BLaER1 (cell line): ENCODE results near the gene GOLPH3L.
"Not testable (repeated sequence)": the region's sequence is repeated elsewhere in the genome, so short reads cannot be mapped to it uniquely, and the experiment has no call there.

Experiments used
- H3K27ac ChIP-seq: shearing (Covaris generic); formaldehyde crosslinking; 2 replicates; pipeline ENCODE4 v1.8.1; 2022
- H3K27me3 ChIP-seq: shearing (Covaris generic); formaldehyde crosslinking; 2 replicates; pipeline ENCODE4 v1.8.1; 2022
- H3K36me3 ChIP-seq: shearing (Covaris generic); formaldehyde crosslinking; 2 replicates; pipeline ENCODE4 v1.8.1; 2022
- H3K4me1 ChIP-seq: shearing (Covaris generic); formaldehyde crosslinking; 2 replicates; pipeline ENCODE4 v1.8.1; 2022
- H3K4me2 ChIP-seq: shearing (Covaris generic); formaldehyde crosslinking; 2 replicates; pipeline ENCODE4 v1.8.1; 2022
- H3K4me3 ChIP-seq: shearing (Covaris generic); formaldehyde crosslinking; 2 replicates; pipeline ENCODE4 v1.8.1; 2022
- H3K9ac ChIP-seq: shearing (Covaris generic); formaldehyde crosslinking; 2 replicates; pipeline ENCODE4 v1.8.1; 2022
- H3K9me3 ChIP-seq: shearing (Covaris generic); formaldehyde crosslinking; 2 replicates; pipeline ENCODE4 v1.8.1; 2022
- H4K20me1 ChIP-seq: shearing (Covaris generic); formaldehyde crosslinking; 2 replicates; pipeline ENCODE4 v1.8.1; 2022
- Cebpa-rat ChIP-seq: shearing (Covaris generic); IDR thresholded peaks from 2 replicates; pipeline ENCODE4 v1.8.1; 2022

GOLPH3L gene

GRCh38 chr1:150629115-150629928, 67.6 kb downstream of the GOLPH3L start, which contains the start of gene ENSA:
TSS of gene ENSA (minus strand) at chr1:150629612. CDS start at chr1:150629470, 142 bp downstream.
- Histone ChIP-seq H3K36me3 (peaks cover 36% of the 10 kb centered on the region), H3K27ac (peak within 1 kb of the TSS; percentile 91), H3K27me3 (no peaks in the 10 kb centered on the region), H3K4me1 (peaks cover 26% of the 10 kb centered on the region), H3K9ac (peak within 1 kb of the TSS; percentile 88), H3K9me3 (no peaks in the 10 kb centered on the region), H3K4me2 (peak within 1 kb of the TSS; percentile 78), H3K4me3 (peak within 1 kb of the TSS; percentile 73), H4K20me1 (peaks cover 16% of the 10 kb centered on the region; the same call in 1 of the 2 replicates)
- no peak for TF ChIP-seq Cebpa-rat

GRCh38 chr1:150628766-150629114, 68.2 kb downstream of the GOLPH3L start:
- Histone ChIP-seq H3K4me1 (peaks cover 26% of the 10 kb centered on the region), H3K4me2 (peak overlapping the region; percentile 78), H3K27me3 (no peaks in the 10 kb centered on the region), H4K20me1 (peaks cover 16% of the 10 kb centered on the region; the same call in 1 of the 2 replicates), H3K27ac (peak overlapping the region; percentile 91), H3K36me3 (peaks cover 42% of the 10 kb centered on the region), H3K9ac (peak overlapping the region; percentile 88), H3K9me3 (no peaks in the 10 kb centered on the region), H3K4me3 (peak overlapping the region; percentile 73)
- TF ChIP-seq Cebpa-rat, result no peak

- Histone ChIP-seq H3K9me3 (no peaks in the 10 kb centered on the region), H3K27me3 (no peaks in the 10 kb centered on the region), H4K20me1 (peaks cover 16% of the 10 kb centered on the region; the same call in 1 of the 2 replicates), H3K27ac (no peak overlapping the region; the same call in 1 of the 2 replicates), H3K4me1 (peaks cover 26% of the 10 kb centered on the region), H3K36me3 (peaks cover 50% of the 10 kb centered on the region), H3K4me3 (peak overlapping the region; percentile 73), H3K4me2 (peak overlapping the region; percentile 78), H3K9ac (peak overlapping the region; percentile 88)
- TF ChIP-seq Cebpa-rat, result no peak
Observed at GRCh38 chr1:150627826-150628410, 69.0 kb downstream of the GOLPH3L start.

GRCh38 chr1:150626150-150626549, 70.8 kb downstream of the GOLPH3L start:
- no peak overlapping the region for H3K27ac ChIP-seq
- no peak for TF ChIP-seq Cebpa-rat
- H3K9me3 ChIP-seq, result no peaks in the 10 kb centered on the region
- peaks cover 16% of the 10 kb centered on the region; the same call in 1 of the 2 replicates for H4K20me1 ChIP-seq
- peaks cover 63% of the 10 kb centered on the region for H3K36me3 ChIP-seq
- peaks cover 26% of the 10 kb centered on the region for H3K4me1 ChIP-seq
- H3K4me3 ChIP-seq, result no peak overlapping the region
- no peak overlapping the region for H3K4me2 ChIP-seq
- H3K27me3 ChIP-seq, result no peaks in the 10 kb centered on the region
- H3K9ac ChIP-seq, result no peak overlapping the region

- H3K27me3 ChIP-seq, H3K9me3 ChIP-seq, H3K4me2 ChIP-seq, H3K4me3 ChIP-seq, H3K27ac ChIP-seq, H3K9ac ChIP-seq: not testable (repeated sequence)
- Histone ChIP-seq H4K20me1 (peaks cover 16% of the 10 kb centered on the region; the same call in 1 of the 2 replicates), H3K36me3 (peaks cover 79% of the 10 kb centered on the region), H3K4me1 (peaks cover 16% of the 10 kb centered on the region)
Observed at GRCh38 chr1:150624546-150624945, 72.4 kb downstream of the GOLPH3L start.

- H3K4me3 ChIP-seq, H3K9ac ChIP-seq, H3K9me3 ChIP-seq, H3K27me3 ChIP-seq, H3K27ac ChIP-seq, H3K4me2 ChIP-seq: not testable (repeated sequence)
- Histone ChIP-seq H3K4me1 (peaks cover 16% of the 10 kb centered on the region), H4K20me1 (peaks cover 16% of the 10 kb centered on the region; the same call in 1 of the 2 replicates), H3K36me3 (peaks cover 83% of the 10 kb centered on the region)
Observed at GRCh38 chr1:150624134-150624533, 72.8 kb downstream of the GOLPH3L start.

- Histone ChIP-seq H3K27me3 (no peaks in the 10 kb centered on the region), H3K4me1 (peaks cover 4% of the 10 kb centered on the region), H3K9me3 (no peaks in the 10 kb centered on the region), H3K27ac (no peak overlapping the region), H4K20me1 (peaks cover 7% of the 10 kb centered on the region; the same call in 1 of the 2 replicates), H3K4me2 (no peak overlapping the region), H3K9ac (no peak overlapping the region), H3K36me3 (peaks cover 96% of the 10 kb centered on the region), H3K4me3 (no peak overlapping the region)
- TF ChIP-seq Cebpa-rat, result no peak
Observed at GRCh38 chr1:150622303-150622975, 74.5 kb downstream of the GOLPH3L start.

GRCh38 chr1:150621497-150622302, 75.3 kb downstream of the GOLPH3L start:
- Histone ChIP-seq H3K9me3 (no peaks in the 10 kb centered on the region), H3K27ac (no peak overlapping the region), H3K4me1 (no peaks in the 10 kb centered on the region), H3K9ac (no peak overlapping the region), H3K36me3 (peaks cover 96% of the 10 kb centered on the region), H3K27me3 (no peaks in the 10 kb centered on the region), H3K4me2 (no peak overlapping the region), H4K20me1 (0 out of 2 replicates have a peak, but pooled peaks cover 4% of the 10 kb centered on the region), H3K4me3 (no peak overlapping the region)
- TF ChIP-seq Cebpa-rat, result no peak

- no peak for TF ChIP-seq Cebpa-rat
- peaks cover 96% of the 10 kb centered on the region for H3K36me3 ChIP-seq
Observed at GRCh38 chr1:150620919-150621318, 76.0 kb downstream of the GOLPH3L start.

More at GRCh38 chr1:150620919-150621318, 76.0 kb downstream of the GOLPH3L start:
- no peak overlapping the region for H3K27ac ChIP-seq
- no peaks in the 10 kb centered on the region for H3K27me3 ChIP-seq
- H4K20me1 ChIP-seq, result no peaks in the 10 kb centered on the region
- no peak overlapping the region for H3K4me3 ChIP-seq
- H3K4me1 ChIP-seq, result no peaks in the 10 kb centered on the region
- H3K4me2 ChIP-seq, result no peak overlapping the region
- no peak overlapping the region for H3K9ac ChIP-seq
- H3K9me3 ChIP-seq, result no peaks in the 10 kb centered on the region
